Stimulated activated CD8-positive, alpha-beta memory T cell treated with anti-CD3 and anti-CD28 coated beads, Interleukin-15, amount 100 ng/mL, for 48 hours (primary cell): ENCODE measurements around the gene S100A2.
"Not testable (repeated sequence)": the region's sequence is repeated elsewhere in the genome, so short reads cannot be mapped to it uniquely, and the experiment has no call there.

ENCODE experiments used
- DNase-seq, 2 donors: peaks; one replicate each; pipeline ENCODE4 v3.0.0-alpha.2; 2020; ENCODE audit warnings: low read depth in 2 of 2

Gene S100A2

DNA sequence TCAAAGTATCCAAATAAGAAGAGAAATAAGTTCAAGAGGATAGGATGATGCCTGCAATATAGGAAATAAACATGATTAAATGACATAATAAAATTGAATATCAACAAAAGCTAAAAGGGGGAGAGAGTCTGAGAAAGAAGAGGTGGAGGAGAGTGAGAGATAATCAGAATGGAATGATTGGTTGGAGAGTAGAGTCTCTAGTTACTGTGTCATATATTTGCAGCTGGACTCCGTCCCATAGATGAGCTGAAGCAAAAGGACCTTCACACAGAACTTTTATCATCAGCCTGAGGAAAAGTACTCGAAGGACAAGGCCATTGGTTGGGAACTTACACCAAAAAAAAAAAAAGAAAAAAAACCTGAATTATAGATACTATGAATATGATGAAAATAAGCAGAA lies 22.8 kb upstream of the S100A2 start:
- no peak for DNase-seq

- DNase-seq: not testable (repeated sequence)
Observed at GRCh38 chr1:153588033-153588432, 22.4 kb upstream of the S100A2 start.

DNA sequence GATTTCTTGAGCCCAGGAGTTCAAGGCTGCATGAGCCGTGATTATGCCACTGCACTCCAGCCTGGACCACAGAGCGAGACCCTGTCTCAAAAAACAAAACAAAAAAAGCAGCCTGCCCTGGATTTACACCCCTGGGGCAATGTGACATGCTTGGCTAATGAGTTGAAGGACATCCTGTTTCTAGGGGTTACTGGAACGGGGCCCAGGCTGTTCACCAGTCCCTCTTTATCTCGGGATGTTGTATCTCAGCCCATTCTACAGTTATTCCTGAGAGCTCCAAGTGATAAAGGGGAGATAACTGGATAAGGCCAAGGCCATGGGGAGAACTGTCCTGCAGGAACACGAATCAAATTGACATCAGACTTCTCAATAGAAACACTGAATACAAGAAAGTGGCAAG lies 21.7 kb upstream of the S100A2 start:
- DNase-seq: no peak

GRCh38 chr1:153586347-153586746 lies 20.7 kb upstream of the S100A2 start:
- DNase-seq: no peak

DNA sequence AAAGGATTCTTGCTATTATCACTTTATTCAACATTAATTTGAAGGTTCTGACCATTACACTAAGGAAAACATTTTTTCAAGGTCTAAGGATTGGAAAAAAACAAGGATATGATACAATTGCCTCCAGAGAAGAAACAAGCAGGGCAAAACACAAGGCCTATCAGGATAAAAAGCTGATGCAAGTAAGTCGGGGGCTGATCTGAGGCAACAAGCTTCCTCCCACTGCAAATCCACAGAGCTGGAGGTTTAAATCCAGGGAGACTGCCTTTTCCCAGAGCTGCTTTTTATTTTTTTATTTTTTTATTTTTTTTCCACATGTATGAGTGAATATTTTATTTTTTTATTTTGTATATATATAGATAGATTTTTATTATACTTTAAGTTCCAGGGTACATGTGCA lies 19.4 kb upstream of the S100A2 start:
- DNase-seq: no peak

DNA sequence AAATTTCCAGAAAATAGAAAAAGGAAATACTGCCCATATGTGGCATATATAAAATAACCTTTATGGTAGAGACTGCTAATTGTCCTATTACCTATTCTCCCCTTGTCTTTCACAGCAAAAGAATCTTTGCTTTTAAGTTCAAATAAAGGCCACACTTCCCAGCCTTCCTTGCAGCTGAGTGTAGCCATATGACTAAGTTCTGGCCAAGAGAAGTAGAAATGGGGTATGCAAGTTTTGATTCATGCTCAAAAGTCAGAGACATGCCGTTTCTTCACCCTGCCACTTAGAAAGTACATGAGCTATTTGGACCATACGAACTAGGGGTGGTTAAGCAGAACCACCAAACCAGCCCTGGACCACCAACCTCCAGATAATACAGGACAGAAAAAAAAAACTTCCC lies 18.3 kb upstream of the S100A2 start:
- DNase-seq: no peak

GRCh38 chr1:153583514-153583913 lies 17.9 kb upstream of the S100A2 start:
- DNase-seq: not testable (repeated sequence)

GRCh38 chr1:153582836-153583235 lies 17.2 kb upstream of the S100A2 start:
- DNase-seq: not testable (repeated sequence)

GRCh38 chr1:153578936-153579335 lies 13.3 kb upstream of the S100A2 start:
- no peak for DNase-seq

DNA sequence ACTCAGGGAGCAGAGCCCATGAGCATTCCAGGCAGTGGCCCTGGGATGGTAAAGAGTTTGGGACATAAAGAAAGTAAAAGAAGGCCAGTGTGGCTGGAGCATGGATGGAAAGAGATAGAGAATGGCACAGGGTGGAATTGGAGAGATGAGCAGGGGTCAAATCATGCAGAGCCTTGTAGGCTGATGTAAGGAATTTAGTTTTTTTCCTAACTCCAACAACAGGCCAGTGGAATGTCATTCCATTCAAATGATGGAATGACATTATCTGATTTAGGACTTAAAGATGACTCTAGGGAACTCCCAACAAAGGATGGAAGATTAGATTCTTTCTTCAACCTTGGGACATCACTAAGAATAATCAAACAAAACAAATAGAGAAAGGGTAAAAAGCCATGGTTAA lies 12.8 kb upstream of the S100A2 start:
- DNase-seq: no peak

- no peak for DNase-seq
Observed at GRCh38 chr1:153577624-153578051, 12.0 kb upstream of the S100A2 start.

GRCh38 chr1:153577138-153577537 lies 11.5 kb upstream of the S100A2 start:
- DNase-seq: no peak

DNA sequence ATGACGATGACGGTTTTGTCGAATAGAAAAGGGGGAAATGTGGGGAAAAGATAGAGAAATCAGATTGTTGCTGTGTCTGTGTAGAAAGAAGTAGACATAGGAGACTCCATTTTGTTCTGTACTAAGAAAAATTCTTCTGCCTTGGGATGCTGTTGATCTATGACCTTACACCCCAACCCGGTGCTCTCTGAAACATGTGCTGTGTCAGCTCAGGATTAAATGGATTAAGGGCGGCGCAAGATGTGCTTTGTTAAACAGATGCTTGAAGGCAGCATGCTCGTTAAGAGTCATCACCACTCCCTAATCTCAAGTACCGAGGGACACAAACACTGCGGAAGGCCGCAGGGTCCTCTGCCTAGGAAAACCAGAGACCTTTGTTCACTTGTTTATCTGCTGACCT lies 9.9 kb upstream of the S100A2 start:
- DNase-seq: not testable (repeated sequence)

DNA sequence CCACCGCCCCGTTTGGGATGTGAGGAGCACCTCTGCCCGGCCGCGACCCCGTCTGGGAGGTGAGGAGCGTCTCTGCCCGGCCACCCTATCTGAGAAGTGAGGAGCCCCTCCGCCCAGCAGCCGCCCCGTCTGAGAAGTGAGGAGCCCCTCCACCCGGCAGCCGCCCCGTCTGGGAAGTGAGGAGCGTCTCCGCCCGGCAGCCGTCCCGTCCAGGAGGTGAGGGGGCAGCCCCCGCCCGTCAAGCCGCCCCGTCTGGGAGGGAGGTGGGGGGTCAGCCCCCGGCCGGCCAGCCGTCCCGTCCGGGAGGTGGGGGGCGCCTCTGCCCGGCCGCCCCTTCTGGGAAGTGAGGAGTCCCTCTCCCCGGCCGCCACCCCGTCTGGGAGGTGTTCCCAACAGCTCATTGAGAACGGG lies 9.4 kb upstream of the S100A2 start:
- DNase-seq: not testable (repeated sequence)

GRCh38 chr1:153573351-153573750 lies 7.7 kb upstream of the S100A2 start:
- no peak for DNase-seq

- DNase-seq: peak in 1 of 2 donors; percentile 55
Observed at GRCh38 chr1:153572569-153573015, 6.9 kb upstream of the S100A2 start.

DNA sequence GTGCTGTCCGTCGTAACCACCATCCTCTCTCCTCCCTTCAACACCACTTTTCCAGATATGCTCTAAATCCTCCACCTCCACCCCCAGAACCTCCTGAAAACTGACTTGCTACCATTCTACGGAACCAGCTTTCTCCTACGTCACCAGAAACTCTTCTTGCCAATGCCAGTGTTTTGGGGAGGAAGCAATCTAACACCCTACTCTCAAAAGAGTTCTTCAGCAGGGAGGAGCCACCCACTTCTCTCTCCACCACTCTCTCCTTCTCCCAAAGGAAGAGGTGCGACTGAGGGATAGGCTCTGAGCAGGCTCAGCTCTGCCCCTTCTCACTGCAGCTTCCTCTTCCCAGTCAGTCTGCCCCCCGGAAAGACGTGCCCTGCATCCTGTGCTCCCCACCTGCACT lies 6.1 kb upstream of the S100A2 start:
- DNase-seq: no peak

DNA sequence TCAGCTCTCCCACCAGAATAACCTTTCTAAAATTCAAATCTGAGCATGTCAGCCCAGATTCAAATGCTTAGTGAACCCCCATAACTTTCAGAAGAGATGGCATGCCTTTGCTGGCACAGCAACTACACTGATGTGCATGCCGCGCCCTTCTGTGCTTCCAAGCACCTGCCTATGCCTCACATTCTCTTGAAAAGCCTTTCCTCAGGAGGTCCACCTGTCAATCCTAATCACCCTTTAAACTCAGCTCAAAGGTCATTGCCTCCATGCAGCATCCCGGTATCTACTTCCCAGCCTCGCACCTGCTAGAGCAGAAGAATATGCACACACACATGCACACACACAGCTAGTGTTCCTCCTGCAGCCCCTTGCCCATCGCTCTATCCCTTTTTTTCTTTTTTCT lies 5.2 kb upstream of the S100A2 start:
- no peak for DNase-seq

DNA sequence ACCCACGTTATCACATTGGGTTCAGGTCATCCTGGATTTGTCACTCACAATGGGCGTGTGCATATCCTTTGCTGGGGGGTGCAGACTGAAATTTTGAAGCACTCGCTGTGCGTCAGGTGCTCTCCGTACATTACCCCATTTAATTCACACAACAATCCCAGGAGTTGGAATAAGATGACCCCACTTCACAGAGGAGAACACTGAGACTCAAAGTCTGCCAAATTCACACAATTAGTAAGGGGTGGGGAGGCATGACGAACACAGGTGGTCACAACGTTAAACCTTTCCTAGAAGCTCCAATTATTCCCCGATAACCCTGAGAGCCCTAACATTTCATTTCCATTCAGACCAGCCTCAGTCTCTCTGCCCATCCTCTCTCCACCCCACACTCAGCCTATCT lies 3.8 kb upstream of the S100A2 start:
- DNase-seq: no peak

DNA sequence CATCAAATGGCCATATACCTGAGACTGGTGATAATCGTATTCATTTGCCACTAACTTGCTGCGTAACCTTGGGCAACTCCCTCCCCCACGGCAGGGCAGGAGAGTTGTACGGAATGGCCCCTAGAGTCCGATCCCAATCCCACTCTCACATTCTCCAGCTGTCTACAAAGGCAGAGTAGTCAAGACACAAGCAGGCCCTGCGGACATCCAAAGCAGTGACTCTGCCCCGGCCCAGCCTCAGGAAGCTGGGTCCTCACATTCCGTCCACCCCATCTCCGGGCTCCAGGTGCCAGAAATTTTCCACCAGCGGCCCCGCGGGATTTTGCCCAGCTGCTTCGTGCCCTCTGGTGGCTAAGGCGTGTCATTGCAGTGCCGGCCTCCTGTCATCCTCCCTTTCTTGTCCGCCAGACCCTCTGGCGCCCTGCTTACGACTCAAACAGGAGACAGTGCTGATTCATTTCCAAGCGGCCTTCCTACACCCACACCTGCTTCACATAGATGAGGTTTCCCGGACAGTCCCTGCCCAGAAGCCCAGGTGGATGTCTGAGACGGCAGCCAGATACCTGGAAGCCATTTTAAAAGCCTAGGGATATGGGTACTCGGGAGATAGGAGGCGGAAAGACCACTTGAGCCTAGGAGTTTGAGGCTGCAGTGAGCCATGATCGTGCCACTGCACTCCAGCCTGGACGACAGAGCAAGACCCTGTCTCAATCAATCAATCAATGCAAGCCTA lies 2.9 kb upstream of the S100A2 start:
- peak; percentile 69 to 80 for DNase-seq

DNA sequence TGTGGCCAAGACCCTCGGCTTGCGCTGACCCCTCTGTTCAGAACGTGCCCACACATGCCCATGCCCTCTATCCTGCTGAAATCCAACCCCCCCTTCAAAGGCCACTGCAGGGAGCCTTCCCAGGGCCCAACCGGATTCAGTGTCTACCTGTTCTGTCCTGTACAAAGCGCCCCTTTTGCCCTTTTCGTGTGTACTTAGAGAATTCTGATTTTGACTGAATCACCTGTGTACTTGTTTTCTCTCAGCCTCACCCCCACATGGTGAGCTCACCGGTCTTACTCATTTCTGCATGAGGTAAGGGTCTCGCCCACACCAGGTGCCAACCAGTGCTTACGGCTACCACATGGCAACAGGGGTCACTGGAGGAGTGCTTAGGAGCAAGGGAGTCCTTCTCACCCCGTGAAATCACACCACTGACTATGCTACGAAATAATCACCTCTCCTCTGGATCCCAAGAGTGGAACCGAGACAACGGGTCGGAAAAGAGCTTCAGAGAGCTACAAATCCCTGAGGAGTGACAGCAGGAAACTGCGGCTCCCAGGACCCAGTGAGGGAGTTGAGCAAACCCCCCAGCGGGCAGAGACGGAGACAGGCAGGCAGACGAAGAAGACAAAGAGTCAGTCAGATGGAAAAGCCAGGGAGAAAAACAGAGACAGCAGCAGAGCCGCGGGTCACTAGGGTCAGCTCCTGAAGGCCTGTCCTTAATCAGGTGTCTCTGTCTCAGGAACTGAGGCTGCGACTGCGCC lies 2.1 kb upstream of the S100A2 start:
- DNase-seq: peak; percentile 33 to 72

- peak; percentile 86 to 88 for DNase-seq
Observed at GRCh38 chr1:153566414-153567371, 1.0 kb upstream of the S100A2 start.
